ENCODE measurements around the gene PLXNA4.
A peak's percentile ranks its signal among the peaks of the same experiment; 100 is the strongest.

PLXNA4 gene

GRCh38 chr7:132618956-132619305 is 42.7 kb upstream of the PLXNA4 start:
- no peak for TF ChIP-seq FOXP2 (optimal IDR thresholded peaks at IDR 0.05; ENCODE audit: borderline replicate concordance, extremely low read depth, extremely low read length, insufficient read depth)
- no peak for TF ChIP-seq TAF1 (IDR thresholded peaks at IDR 0.05; ENCODE audit: borderline replicate concordance, insufficient read depth, low read length)
- no peak for TF ChIP-seq SIN3A (IDR thresholded peaks at IDR 0.05; ENCODE audit: borderline replicate concordance, insufficient read depth, low read length)
- TF ChIP-seq POLR2AphosphoS5 (IDR thresholded peaks at IDR 0.05; ENCODE audit: low read depth, low read length), result no peak
- no peak for TF ChIP-seq REST (IDR thresholded peaks at IDR 0.05; ENCODE audit: insufficient read depth in 1 of 2, low read depth in 2 of 2, low read length in 2 of 2)

GRCh38 chr7:132618271-132618955 is 42.1 kb upstream of the PLXNA4 start:
- TF ChIP-seq TAF1 (IDR thresholded peaks at IDR 0.05; ENCODE audit: borderline replicate concordance, insufficient read depth, low read length), result no peak
- no peak for TF ChIP-seq SIN3A (IDR thresholded peaks at IDR 0.05; ENCODE audit: borderline replicate concordance, insufficient read depth, low read length)
- TF ChIP-seq POLR2AphosphoS5 (IDR thresholded peaks at IDR 0.05; ENCODE audit: low read depth, low read length), result no peak
- no peak for TF ChIP-seq FOXP2 (optimal IDR thresholded peaks at IDR 0.05; ENCODE audit: borderline replicate concordance, extremely low read depth, extremely low read length, insufficient read depth)
- TF ChIP-seq REST (IDR thresholded peaks at IDR 0.05; ENCODE audit: insufficient read depth in 1 of 2, low read depth in 2 of 2, low read length in 2 of 2), result no peak

GRCh38 chr7:132614428-132615318 is 38.4 kb upstream of the PLXNA4 start:
- no peak for TF ChIP-seq POLR2AphosphoS5 (IDR thresholded peaks at IDR 0.05; ENCODE audit: low read depth, low read length)
- TF ChIP-seq SIN3A (IDR thresholded peaks at IDR 0.05; ENCODE audit: borderline replicate concordance, insufficient read depth, low read length), result 0 out of 2 replicates have a peak, but pooled peaks have one; percentile 71

- TF ChIP-seq REST (IDR thresholded peaks at IDR 0.05; ENCODE audit: insufficient read depth in 1 of 2, low read depth in 2 of 2, low read length in 2 of 2) (no peak), POLR2AphosphoS5 (IDR thresholded peaks at IDR 0.05; ENCODE audit: low read depth, low read length) (no peak), TAF1 (IDR thresholded peaks at IDR 0.05; ENCODE audit: borderline replicate concordance, insufficient read depth, low read length) (no peak), SIN3A (IDR thresholded peaks at IDR 0.05; ENCODE audit: borderline replicate concordance, insufficient read depth, low read length) (no peak), FOXP2 (optimal IDR thresholded peaks at IDR 0.05; ENCODE audit: borderline replicate concordance, extremely low read depth, extremely low read length, insufficient read depth) (no peak)
Observed at GRCh38 chr7:132613737-132614136, 37.5 kb upstream of the PLXNA4 start.

GRCh38 chr7:132610995-132611394 is 34.7 kb upstream of the PLXNA4 start:
- TF ChIP-seq SIN3A (IDR thresholded peaks at IDR 0.05; ENCODE audit: borderline replicate concordance, insufficient read depth, low read length), result no peak
- TF ChIP-seq FOXP2 (optimal IDR thresholded peaks at IDR 0.05; ENCODE audit: borderline replicate concordance, extremely low read depth, extremely low read length, insufficient read depth), result no peak
- TF ChIP-seq POLR2AphosphoS5 (IDR thresholded peaks at IDR 0.05; ENCODE audit: low read depth, low read length), result no peak
- TF ChIP-seq TAF1 (IDR thresholded peaks at IDR 0.05; ENCODE audit: borderline replicate concordance, insufficient read depth, low read length), result no peak
- TF ChIP-seq REST (IDR thresholded peaks at IDR 0.05; ENCODE audit: insufficient read depth in 1 of 2, low read depth in 2 of 2, low read length in 2 of 2), result no peak
